ENCODE data around the gene PNMA1. TPM values are rescaled to one million over a fixed set of nuclear protein-coding genes. Genes with fewer than 3 reads are reported as not detected.

PNMA1 gene
- total and polyA plus RNA-seq, 2 donors (not counting 1 experiment from before 2014, with no cell fraction given) = 9.5 to 31.6 TPM

DNA sequence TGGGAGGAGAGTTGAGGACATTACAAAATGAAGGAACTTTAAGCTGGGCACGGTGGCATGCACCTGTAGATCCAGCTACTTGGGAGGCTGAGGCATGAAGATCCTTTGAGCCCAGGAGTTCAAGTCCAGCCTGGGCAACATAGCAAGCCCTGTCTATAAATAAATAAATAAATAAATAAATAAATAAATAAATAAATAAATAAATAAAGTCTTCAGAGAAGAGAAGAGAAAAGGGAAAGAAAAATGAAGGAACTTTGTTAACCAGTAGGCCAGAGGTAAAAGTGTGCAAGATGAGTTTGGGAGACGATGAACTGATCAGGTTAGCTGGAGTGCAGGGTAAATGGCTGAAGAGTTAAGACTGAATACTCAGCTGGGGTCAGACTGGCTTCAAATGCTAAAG lies 20.1 kb downstream of the PNMA1 start:
- Histone ChIP-seq H4K20me1 (ENCODE audit: control insufficient read depth, insufficient read depth, low read length, poor library complexity, severe bottlenecking) (no peaks in the 10 kb centered on the region), H3K4me1 (ENCODE audit: control insufficient read depth in 2 of 2, insufficient read depth in 2 of 2, low read length in 2 of 2) (no peaks in the 10 kb centered on the region), H3K4me2 (replicated peaks; ENCODE audit: low read depth, low read length, poor library complexity, severe bottlenecking) (no peak overlapping the region), H3K36me3 (replicated peaks in 1 of 2; ENCODE audit: control extremely low read depth in 1 of 2, control insufficient read depth in 1 of 2, extremely low read depth in 1 of 2, insufficient read depth in 2 of 2, low read length in 1 of 2) (peaks cover 0 to 2% of the 10 kb centered on the region in 2 experiments), H3K27ac (ENCODE audit: low read length in 2 of 2) (no peak overlapping the region), H2AFZ (ENCODE audit: insufficient read depth, low read depth, low read length, poor library complexity, severe bottlenecking) (no peak overlapping the region), H3K79me2 (ENCODE audit: control insufficient read depth, insufficient read depth, low read length) (no peaks in the 10 kb centered on the region), H3K9me3 (ENCODE audit: control extremely low read depth in 1 of 3, control insufficient read depth in 2 of 3, insufficient read depth in 1 of 3, low read length in 2 of 3) (no peaks in the 10 kb centered on the region), H3K9ac (ENCODE audit: low read length) (no peak overlapping the region), H3K4me3 (ENCODE audit: control extremely low read depth in 1 of 5, extremely low read depth in 1 of 5, insufficient read depth in 1 of 5, low read depth in 2 of 5, low read length in 4 of 5) (no peak overlapping the region), H3K27me3 (replicated peaks in 1 of 4; ENCODE audit: control extremely low read depth in 1 of 4, control insufficient read depth in 3 of 4, insufficient read depth in 4 of 4, low read length in 3 of 4) (no peaks in the 10 kb centered on the region)
- Mint-ChIP-seq H3K4me1 (peaks cover 3% of the 10 kb centered on the region), H3K27ac (no peak overlapping the region), H3K9me3 (ENCODE audit: insufficient read depth) (no peaks in the 10 kb centered on the region), H3K4me3 (no peak overlapping the region), H3K27me3 (no peaks in the 10 kb centered on the region)
- intact Hi-C loops (cut with micrococcal nuclease) = no loop called here
- POLR2A ChIA-PET = interaction anchor here (0.6 kb wide), 1 partner anchor 222 kb away, joined by 3 read pairs; no protein-coding TSS in a partner anchor
- no peak for DNase-seq
- ATAC-seq (ENCODE audit: low read depth) = no peak
- TF ChIP-seq, protein P1, sequence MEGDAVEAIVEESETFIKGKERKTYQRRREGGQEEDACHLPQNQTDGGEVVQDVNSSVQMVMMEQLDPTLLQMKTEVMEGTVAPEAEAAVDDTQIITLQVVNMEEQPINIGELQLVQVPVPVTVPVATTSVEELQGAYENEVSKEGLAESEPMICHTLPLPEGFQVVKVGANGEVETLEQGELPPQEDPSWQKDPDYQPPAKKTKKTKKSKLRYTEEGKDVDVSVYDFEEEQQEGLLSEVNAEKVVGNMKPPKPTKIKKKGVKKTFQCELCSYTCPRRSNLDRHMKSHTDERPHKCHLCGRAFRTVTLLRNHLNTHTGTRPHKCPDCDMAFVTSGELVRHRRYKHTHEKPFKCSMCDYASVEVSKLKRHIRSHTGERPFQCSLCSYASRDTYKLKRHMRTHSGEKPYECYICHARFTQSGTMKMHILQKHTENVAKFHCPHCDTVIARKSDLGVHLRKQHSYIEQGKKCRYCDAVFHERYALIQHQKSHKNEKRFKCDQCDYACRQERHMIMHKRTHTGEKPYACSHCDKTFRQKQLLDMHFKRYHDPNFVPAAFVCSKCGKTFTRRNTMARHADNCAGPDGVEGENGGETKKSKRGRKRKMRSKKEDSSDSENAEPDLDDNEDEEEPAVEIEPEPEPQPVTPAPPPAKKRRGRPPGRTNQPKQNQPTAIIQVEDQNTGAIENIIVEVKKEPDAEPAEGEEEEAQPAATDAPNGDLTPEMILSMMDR (IDR thresholded peaks at IDR 0.05) = no peak
- TF ChIP-seq EZH2 (IDR thresholded peaks at IDR 0.05; ENCODE audit: borderline replicate concordance, insufficient read depth, low read depth, low read length, poor library complexity, severe bottlenecking) = no peak
- CTCF ChIA-PET = interaction anchor here (0.7 kb wide), 2 partner anchors 391 to 402 kb away, joined by 3 read pairs; no protein-coding TSS in a partner anchor
- WGBS (ENCODE audit: insufficient coverage) = 100% methylated on average over 1 of the region's 2 CpGs

DNA sequence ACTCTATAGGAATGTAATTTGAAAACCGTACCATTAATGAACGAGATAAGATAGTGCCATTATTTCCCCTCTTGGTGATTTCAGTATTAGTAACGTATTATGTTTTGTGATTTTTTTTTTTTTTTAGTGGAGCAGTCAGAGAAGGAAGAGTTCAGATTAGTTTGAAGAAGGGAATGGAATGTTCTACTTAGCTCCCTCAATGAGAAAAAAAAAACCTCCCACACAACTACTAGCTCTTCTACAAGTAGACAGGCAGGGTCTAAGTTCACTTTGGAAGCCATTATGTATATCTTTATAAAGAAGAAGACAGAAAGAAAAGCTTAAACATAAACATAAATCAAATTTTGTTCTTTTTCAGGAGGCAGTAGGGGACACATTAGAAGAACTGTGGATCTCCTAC lies 27.3 kb downstream of the PNMA1 start:
- Histone ChIP-seq H3K9me3 (ENCODE audit: control extremely low read depth in 1 of 3, control insufficient read depth in 2 of 3, insufficient read depth in 1 of 3, low read length in 2 of 3) (peaks cover 0 to 3% (median 0%) of the 10 kb centered on the region in 3 donors), H3K36me3 (replicated peaks in 1 of 2; ENCODE audit: control extremely low read depth in 1 of 2, control insufficient read depth in 1 of 2, extremely low read depth in 1 of 2, insufficient read depth in 2 of 2, low read length in 1 of 2) (peaks cover 0 to 2% of the 10 kb centered on the region in 2 experiments), H3K9ac (ENCODE audit: low read length) (no peak overlapping the region), H3K79me2 (ENCODE audit: control insufficient read depth, insufficient read depth, low read length) (no peaks in the 10 kb centered on the region), H2AFZ (ENCODE audit: insufficient read depth, low read depth, low read length, poor library complexity, severe bottlenecking) (no peak overlapping the region), H4K20me1 (ENCODE audit: control insufficient read depth, insufficient read depth, low read length, poor library complexity, severe bottlenecking) (no peaks in the 10 kb centered on the region), H3K4me1 (ENCODE audit: control insufficient read depth in 2 of 2, insufficient read depth in 2 of 2, low read length in 2 of 2) (no peaks in the 10 kb centered on the region), H3K27me3 (replicated peaks in 1 of 4; ENCODE audit: control extremely low read depth in 1 of 4, control insufficient read depth in 3 of 4, insufficient read depth in 4 of 4, low read length in 3 of 4) (no peaks in the 10 kb centered on the region), H3K4me3 (ENCODE audit: control extremely low read depth in 1 of 5, extremely low read depth in 1 of 5, insufficient read depth in 1 of 5, low read depth in 2 of 5, low read length in 4 of 5) (no peak overlapping the region), H3K4me2 (replicated peaks; ENCODE audit: low read depth, low read length, poor library complexity, severe bottlenecking) (no peak overlapping the region), H3K27ac (ENCODE audit: low read length in 2 of 2) (no peak overlapping the region)
- TF ChIP-seq, protein P1 (IDR thresholded peaks at IDR 0.05) = no peak
- TF ChIP-seq EZH2 (IDR thresholded peaks at IDR 0.05; ENCODE audit: borderline replicate concordance, insufficient read depth, low read depth, low read length, poor library complexity, severe bottlenecking) = no peak
- DNase-seq (no peak), ATAC-seq (ENCODE audit: low read depth) (no peak)
- Mint-ChIP-seq H3K4me1 (no peaks in the 10 kb centered on the region), H3K27ac (no peak overlapping the region), H3K27me3 (no peaks in the 10 kb centered on the region), H3K9me3 (ENCODE audit: insufficient read depth) (peaks cover 3% of the 10 kb centered on the region), H3K4me3 (no peak overlapping the region)
- ChIA-PET POLR2A (no interaction called here), CTCF (no interaction called here)
- no CpG with 5 or more reads among the region's 3 CpGs for WGBS (ENCODE audit: insufficient coverage)
- intact Hi-C loops (cut with micrococcal nuclease) = no loop called here
